Common myeloid progenitor, CD34-positive (primary cell): ENCODE data around the gene LGALS7B.
"Not testable (repeated sequence)": the region's sequence is repeated elsewhere in the genome, so short reads cannot be mapped to it uniquely, and the experiment has no call there.

Experiments used
- CTCF ChIA-PET: fragments of 350-600 bp; sonication (Branson Sonifier 250); formaldehyde crosslinking; loops from one replicate; lab custom pipeline; 2021; ENCODE audit warnings: antibody characterized with exemption; lab: Charles Lee
- POLR2A ChIA-PET: fragments of 350-600 bp; sonication (Branson Sonifier 250); formaldehyde crosslinking; loops from one replicate; lab custom pipeline; 2021; ENCODE audit warnings: antibody characterized with exemption; lab: Charles Lee
- DNase-seq, 3 donors: peaks; one replicate each; pipeline versions ENCODE4 v3.0.0 to v3.0.0-alpha.2; 2013
- H3K27ac ChIP-seq, 2 experiments: 1 replicate in 1 of 2; 2 replicates in 1 of 2; pipeline ENCODE4 v1.7.0; 2013; ENCODE audit warnings: inconsistent platforms in 2 of 2, low read length in 2 of 2, mild to moderate bottlenecking in 2 of 2, low read depth in 1 of 2, moderate library complexity in 1 of 2; ENCODE audit not compliant: severe bottlenecking in 2 of 2, insufficient read depth in 1 of 2, poor library complexity in 1 of 2
- H3K27me3 ChIP-seq, 5 experiments: replicated peaks in 2 of 5; 1 replicate in 3 of 5; 2 replicates in 2 of 5; pipeline versions ENCODE4 v1.6.1 to v1.7.0; 2013; ENCODE audit warnings: low read length in 4 of 5, mild to moderate bottlenecking in 2 of 5, moderate library complexity in 2 of 5, inconsistent platforms in 1 of 5; ENCODE audit not compliant: insufficient read depth in 5 of 5, control insufficient read depth in 4 of 5
- H3K36me3 ChIP-seq, 4 experiments: 1 replicate in 2 of 4; 2 replicates in 2 of 4; pipeline versions ENCODE4 v1.6.1 to v1.7.0; 2013; ENCODE audit warnings: low read length in 3 of 4, control low read depth in 1 of 4, mild to moderate bottlenecking in 1 of 4; ENCODE audit not compliant: control insufficient read depth in 4 of 4, insufficient read depth in 4 of 4
- H3K4me1 ChIP-seq, 4 experiments: 1 replicate in 3 of 4; 2 replicates in 1 of 4; pipeline versions ENCODE4 v1.6.1 to v1.7.1; 2013; ENCODE audit warnings: low read length in 3 of 4, mild to moderate bottlenecking in 3 of 4, control low read depth in 1 of 4, inconsistent platforms in 1 of 4, moderate library complexity in 1 of 4; ENCODE audit not compliant: control insufficient read depth in 4 of 4, insufficient read depth in 4 of 4; ENCODE audit errors: control extremely low read depth in 1 of 4
- H3K4me3 ChIP-seq, 7 experiments: 1 replicate in 4 of 7; 2 replicates in 3 of 7; pipeline versions ENCODE4 v1.5.1 to v1.7.0; 2013; ENCODE audit warnings: mild to moderate bottlenecking in 7 of 7, low read length in 6 of 7, moderate library complexity in 6 of 7, inconsistent platforms in 2 of 7, low read depth in 2 of 7, control low read depth in 1 of 7; ENCODE audit not compliant: insufficient read depth in 4 of 7, control insufficient read depth in 1 of 7; ENCODE audit errors: extremely low read depth in 1 of 7
- H3K9me3 ChIP-seq, 5 experiments: 1 replicate in 4 of 5; 2 replicates in 1 of 5; pipeline versions ENCODE4 v1.6.1 to v1.7.1; 2013; ENCODE audit warnings: low read length in 4 of 5, mild to moderate bottlenecking in 2 of 5, inconsistent platforms in 1 of 5, low read depth in 1 of 5, moderate library complexity in 1 of 5; ENCODE audit not compliant: control insufficient read depth in 4 of 5, insufficient read depth in 2 of 5; ENCODE audit errors: control extremely low read depth in 1 of 5
- WGBS: methylation state at CpG from one replicate; pipeline ENCODE4 v1.1.5; 2013; ENCODE audit not compliant: insufficient coverage; 5-methylcytosine and 5-hydroxymethylcytosine counted together

The LGALS7B gene

GRCh38 chr19:38786572-38787265, 2.3 kb upstream of the LGALS7B start:
- Histone ChIP-seq H3K27me3 (no peaks in the 10 kb centered on the region), H3K4me3 (no peak overlapping the region), H3K9me3 (no peaks in the 10 kb centered on the region), H3K27ac (no peak overlapping the region), H3K36me3 (no peaks in the 10 kb centered on the region), H3K4me1 (no peaks in the 10 kb centered on the region)
- 98% methylated on average over 9 of the region's 11 CpGs for WGBS
- ChIA-PET CTCF (interaction anchor here (0.6 kb wide), 1 partner anchor 152 kb away, joined by 3 read pairs; no protein-coding TSS in a partner anchor), POLR2A (interaction anchor here (1.0 kb wide), 1 partner anchor 46 kb away, joined by 3 read pairs; no protein-coding TSS in a partner anchor)
- DNase-seq = no peak

GRCh38 chr19:38790507-38791403, 1.8 kb downstream of the LGALS7B start:
- POLR2A ChIA-PET, H3K4me3 ChIP-seq, DNase-seq, H3K9me3 ChIP-seq, H3K27me3 ChIP-seq, H3K36me3 ChIP-seq, H3K27ac ChIP-seq, CTCF ChIA-PET: not testable (repeated sequence)
- 100% methylated on average over 1 of the region's 49 CpGs for WGBS
- peaks cover 0 to 12% (median 4%) of the 10 kb centered on the region in 4 experiments for H3K4me1 ChIP-seq

GRCh38 chr19:38791451-38792064, 2.6 kb downstream of the LGALS7B start:
- H3K36me3 ChIP-seq, H3K4me3 ChIP-seq, H3K27ac ChIP-seq, H3K9me3 ChIP-seq, DNase-seq, H3K27me3 ChIP-seq, POLR2A ChIA-PET: not testable (repeated sequence)
- WGBS = no CpG with 5 or more reads among the region's 40 CpGs
- peaks cover 0 to 12% (median 4%) of the 10 kb centered on the region in 4 experiments for H3K4me1 ChIP-seq
- CTCF ChIA-PET = interaction anchor here (1.6 kb wide), 1 partner anchor 17 kb away, joined by 5 read pairs; the partner anchor contains the start of gene LGALS7

GRCh38 chr19:38792250-38793111, 3.5 kb downstream of the LGALS7B start:
- Histone ChIP-seq H3K9me3 (no peaks in the 10 kb centered on the region), H3K4me3 (peak overlapping the region in 6 of 7 experiments; percentile 19 to 76 (median 51)), H3K27ac (no peak overlapping the region), H3K4me1 (peaks cover 0 to 12% (median 4%) of the 10 kb centered on the region in 4 experiments), H3K36me3 (no peaks in the 10 kb centered on the region), H3K27me3 (peaks cover 0 to 7% (median 0%) of the 10 kb centered on the region in 5 experiments)
- WGBS = 2% methylated on average over 28 of the region's 71 CpGs
- ChIA-PET CTCF (interaction anchor here (0.6 to 1.6 kb wide), 6 partner anchors 14 to 152 kb away, joined by 3 to 5 read pairs (median 3); partner anchors contain the start of gene LGALS7), POLR2A (interaction anchor here (0.8 kb wide), 1 partner anchor 39 kb away, joined by 3 read pairs; the partner anchor contains the start of gene ECH1)
- peak; percentile 67 to 88 (median 83) for DNase-seq

GRCh38 chr19:38793177-38793576, 4.2 kb downstream of the LGALS7B start:
- WGBS = 95% methylated on average over 6 of the region's 8 CpGs
- DNase-seq = no peak
- peaks cover 0 to 7% (median 0%) of the 10 kb centered on the region in 5 experiments for H3K27me3 ChIP-seq
- ChIA-PET POLR2A (interaction anchor here (0.8 kb wide), 1 partner anchor 39 kb away, joined by 3 read pairs; the partner anchor contains the start of gene ECH1), CTCF (interaction anchor here (0.6 to 1.6 kb wide), 6 partner anchors 15 to 151 kb away, joined by 3 to 5 read pairs (median 3); partner anchors contain the start of gene LGALS7)
- H3K36me3 ChIP-seq = no peaks in the 10 kb centered on the region
- no peaks in the 10 kb centered on the region for H3K9me3 ChIP-seq
- H3K4me3 ChIP-seq = peak overlapping the region in 4 of 7 experiments; percentile 40 to 76 (median 61)
- no peak overlapping the region for H3K27ac ChIP-seq
- peaks cover 0 to 12% (median 4%) of the 10 kb centered on the region in 4 experiments for H3K4me1 ChIP-seq

GRCh38 chr19:38793671-38794070, 4.7 kb downstream of the LGALS7B start:
- Histone ChIP-seq H3K4me3 (no peak overlapping the region), H3K36me3 (no peaks in the 10 kb centered on the region), H3K4me1 (peaks cover 0 to 12% (median 4%) of the 10 kb centered on the region in 4 experiments), H3K27me3 (peaks cover 0 to 7% (median 0%) of the 10 kb centered on the region in 5 experiments), H3K27ac (no peak overlapping the region), H3K9me3 (no peaks in the 10 kb centered on the region)
- ChIA-PET CTCF (interaction anchor here (1.1 kb wide), 2 partner anchors 26 to 139 kb away, joined by 3 read pairs; no protein-coding TSS in a partner anchor), POLR2A (no interaction called here)
- WGBS = 100% methylated on average over 2 of the region's 5 CpGs
- DNase-seq = no peak
